Measurements from ENCODE around the gene ISG20. TPM values are rescaled to one million over a fixed set of nuclear protein-coding genes. Genes with fewer than 3 reads are reported as not detected.

Gene ISG20
- total RNA-seq, 2 experiments from 2014 or later = 310 to 345 TPM

- no peak for TF ChIP-seq EZH2phosphoT487 (IDR thresholded peaks at IDR 0.05; ENCODE audit: borderline replicate concordance, low read depth, low read length)
- no peak for TF ChIP-seq CTCF (conservative IDR thresholded peaks at IDR 0.05; ENCODE audit: low read length)
- POLR2A ChIA-PET = no interaction called here
- DNase-seq (ENCODE audit: low spot score) = no peak
- intact Hi-C loops (cut with micrococcal nuclease; ENCODE audit: unreplicated experiment) = no loop called here
- no peak overlapping the region for H3K4me2 ChIP-seq (ENCODE audit: low read length)
- CTCF ChIA-PET (ENCODE audit: unreplicated experiment) = no interaction called here
- no peak overlapping the region for H2AFZ ChIP-seq (ENCODE audit: low read length)
- peaks cover 7% of the 10 kb centered on the region; the same call in 1 of the 2 replicates for H3K36me3 ChIP-seq (ENCODE audit: insufficient read depth, low read length)
- H3K4me1 ChIP-seq (ENCODE audit: insufficient read depth, low read length, poor library complexity, severe bottlenecking) = peaks cover 12% of the 10 kb centered on the region
- no TSS peak for BruUV-seq (replicated peaks)
- no peak overlapping the region for H3K4me3 ChIP-seq (ENCODE audit: low read depth, low read length, poor library complexity, severe bottlenecking)
- H4K20me1 ChIP-seq (ENCODE audit: insufficient read depth, low read length) = peaks cover 3% of the 10 kb centered on the region; the same call in 1 of the 2 replicates
- H3K27ac ChIP-seq (ENCODE audit: low read depth, low read length, poor library complexity, severe bottlenecking) = no peak overlapping the region
- H3K79me2 ChIP-seq (ENCODE audit: insufficient read depth, low read depth, low read length) = peaks cover 11% of the 10 kb centered on the region
- H3K9me3 ChIP-seq (ENCODE audit: low read length) = no peaks in the 10 kb centered on the region
- no peaks in the 10 kb centered on the region for H3K9me2 ChIP-seq (ENCODE audit: insufficient read depth, low read length)
Measured at GRCh38 chr15:88617031-88617722, 21.6 kb upstream of the ISG20 start.

GRCh38 chr15:88617790-88618189 is 21.0 kb upstream of the ISG20 start:
- Histone ChIP-seq H3K27ac (ENCODE audit: low read depth, low read length, poor library complexity, severe bottlenecking) (no peak overlapping the region), H3K9me2 (ENCODE audit: insufficient read depth, low read length) (no peaks in the 10 kb centered on the region), H3K4me1 (ENCODE audit: insufficient read depth, low read length, poor library complexity, severe bottlenecking) (peaks cover 14% of the 10 kb centered on the region), H3K4me3 (ENCODE audit: low read depth, low read length, poor library complexity, severe bottlenecking) (no peak overlapping the region), H4K20me1 (ENCODE audit: insufficient read depth, low read length) (peaks cover 9% of the 10 kb centered on the region), H2AFZ (ENCODE audit: low read length) (no peak overlapping the region), H3K4me2 (ENCODE audit: low read length) (no peak overlapping the region), H3K9me3 (ENCODE audit: low read length) (no peaks in the 10 kb centered on the region), H3K79me2 (ENCODE audit: insufficient read depth, low read depth, low read length) (peaks cover 17% of the 10 kb centered on the region), H3K36me3 (ENCODE audit: insufficient read depth, low read length) (peaks cover 9% of the 10 kb centered on the region; the same call in 1 of the 2 replicates)
- ChIA-PET CTCF (ENCODE audit: unreplicated experiment) (no interaction called here), POLR2A (no interaction called here)
- TF ChIP-seq CTCF (conservative IDR thresholded peaks at IDR 0.05; ENCODE audit: low read length) (no peak), EZH2phosphoT487 (IDR thresholded peaks at IDR 0.05; ENCODE audit: borderline replicate concordance, low read depth, low read length) (no peak)
- DNase-seq (ENCODE audit: low spot score) = no peak
- intact Hi-C loops (cut with micrococcal nuclease; ENCODE audit: unreplicated experiment) = no loop called here
- BruUV-seq (replicated peaks) = no TSS peak

GRCh38 chr15:88618686-88619085 is 20.1 kb upstream of the ISG20 start:
- TF ChIP-seq EZH2phosphoT487 (IDR thresholded peaks at IDR 0.05; ENCODE audit: borderline replicate concordance, low read depth, low read length) = no peak
- TF ChIP-seq CTCF (conservative IDR thresholded peaks at IDR 0.05; ENCODE audit: low read length) = no peak
- H3K27ac ChIP-seq (ENCODE audit: low read depth, low read length, poor library complexity, severe bottlenecking) = no peak overlapping the region
- H4K20me1 ChIP-seq (ENCODE audit: insufficient read depth, low read length) = peaks cover 18% of the 10 kb centered on the region
- POLR2A ChIA-PET = interaction anchor here (1.4 kb wide), 1 partner anchor 14 kb away, joined by 5 read pairs; no protein-coding TSS in a partner anchor
- DNase-seq (ENCODE audit: low spot score) = no peak
- no TSS peak for BruUV-seq (replicated peaks)
- no peaks in the 10 kb centered on the region for H3K9me3 ChIP-seq (ENCODE audit: low read length)
- H2AFZ ChIP-seq (ENCODE audit: low read length) = no peak overlapping the region
- intact Hi-C loops (cut with micrococcal nuclease; ENCODE audit: unreplicated experiment) = no loop called here
- no peak overlapping the region for H3K4me2 ChIP-seq (ENCODE audit: low read length)
- peaks cover 16% of the 10 kb centered on the region for H3K36me3 ChIP-seq (ENCODE audit: insufficient read depth, low read length)
- H3K9me2 ChIP-seq (ENCODE audit: insufficient read depth, low read length) = no peaks in the 10 kb centered on the region
- CTCF ChIA-PET (ENCODE audit: unreplicated experiment) = interaction anchor here (0.5 kb wide), 1 partner anchor 17 kb away, joined by 3 read pairs; no protein-coding TSS in a partner anchor
- peaks cover 26% of the 10 kb centered on the region for H3K79me2 ChIP-seq (ENCODE audit: insufficient read depth, low read depth, low read length)
- H3K4me1 ChIP-seq (ENCODE audit: insufficient read depth, low read length, poor library complexity, severe bottlenecking) = peaks cover 23% of the 10 kb centered on the region
- H3K4me3 ChIP-seq (ENCODE audit: low read depth, low read length, poor library complexity, severe bottlenecking) = no peak overlapping the region
